HepG2 (cell line): Measurements from ENCODE around the gene EZH2. TPM values are rescaled to one million over a fixed set of nuclear protein-coding genes. Genes with fewer than 3 reads are reported as not detected.

Experiments
- ATAC-seq: fragments of 200-7000 bp; cut with Tn5 transposase; 3 replicates; pipeline ENCODE4 v1.9.1; 2020; ENCODE audit warnings: mild to moderate bottlenecking, moderate library complexity
- BruUV-seq: library from RNA; stranded (reverse); fragments of 400-500 nt; replicated peaks from 2 replicates; lab custom pipeline; 2021; lab: Mats Ljungman, UMichigan
- CTCF ChIA-PET: fragments of 300-600 bp; formaldehyde crosslinking; extraction: SDS; loops from one replicate; lab custom pipeline; 2021; ENCODE audit warnings: low total read pairs, inconsistent platforms, low intra/inter-chr PET ratio; lab: Yijun Ruan, JAX
- POLR2A ChIA-PET: fragments of 350-600 bp; sonication (Branson Sonifier 250); formaldehyde crosslinking; loops from one replicate; lab custom pipeline; 2020; ENCODE audit warnings: antibody characterized with exemption, inconsistent platforms; lab: Yijun Ruan, JAX
- DNase-seq: peaks from one replicate; pipeline ENCODE4 v3.0.0-alpha.2; 2015; ENCODE audit warnings: low spot score
- FAIRE-seq: peaks from 3 replicates; lab custom pipeline; 2011; peaks lifted over from hg19 to GRCh38; lab: Jason Lieb, UNC
- H2AFZ ChIP-seq: one replicate; pipeline ENCODE4 v1.6.1; 2011; ENCODE audit warnings: low read length, inconsistent platforms
- H3K27ac ChIP-seq: fragments of 300-600 bp; 3 replicates; pipeline ENCODE4 v1.8.0; 2011; ENCODE audit warnings: mixed run types, mild to moderate bottlenecking, mixed read lengths, low read length, inconsistent platforms; ENCODE audit not compliant: insufficient read depth; ENCODE audit errors: extremely low read length
- H3K27me3 ChIP-seq, 2 experiments: fragments of 200-600 bp in 1 of 2; 2 replicates in 1 of 2; 3 replicates in 1 of 2; pipeline versions ENCODE4 v1.6.0 to v1.8.0; 2011; ENCODE audit warnings: low read length in 2 of 2, mild to moderate bottlenecking in 2 of 2, moderate library complexity in 2 of 2, inconsistent platforms in 1 of 2; ENCODE audit not compliant: insufficient read depth in 2 of 2, control insufficient read depth in 1 of 2
- H3K36me3 ChIP-seq, 2 experiments: fragments of 200-600 bp in 1 of 2; replicated peaks in 1 of 2; 2 replicates in 1 of 2; 3 replicates in 1 of 2; pipeline versions ENCODE4 v1.5.1 to v1.8.0; 2011; ENCODE audit warnings: low read length in 2 of 2, inconsistent platforms in 1 of 2; ENCODE audit not compliant: insufficient read depth in 2 of 2, control insufficient read depth in 1 of 2
- H3K4me1 ChIP-seq: 2 replicates; pipeline ENCODE4 v1.5.1; 2012; ENCODE audit warnings: low read length, inconsistent platforms; ENCODE audit not compliant: insufficient read depth
- H3K4me2 ChIP-seq: 2 replicates; pipeline ENCODE4 v1.6.0; 2011; ENCODE audit warnings: low read depth, low read length, inconsistent platforms
- H3K4me3 ChIP-seq, 3 experiments: fragments of 200-600 bp in 1 of 3; sonication (generic), shearing (Covaris generic) in 1 of 3; replicated peaks in 1 of 3; 2 replicates each; pipeline ENCODE4 v1.5.1; 2011 to 2016; ENCODE audit warnings: low read length in 3 of 3, inconsistent platforms in 2 of 3, low read depth in 2 of 3, mild to moderate bottlenecking in 2 of 3, control low read depth in 1 of 3, mixed read lengths in 1 of 3; ENCODE audit not compliant: insufficient read depth in 1 of 3
- H3K79me2 ChIP-seq: one replicate; pipeline ENCODE4 v1.6.1; 2011; ENCODE audit warnings: low read length, inconsistent platforms; ENCODE audit not compliant: insufficient read depth
- H3K9ac ChIP-seq: 2 replicates; pipeline ENCODE4 v1.6.0; 2011; ENCODE audit warnings: mild to moderate bottlenecking, low read depth, low read length, inconsistent platforms; ENCODE audit not compliant: insufficient read depth
- H3K9me3 ChIP-seq: 2 replicates; pipeline ENCODE4 v1.5.1; 2012; ENCODE audit warnings: mild to moderate bottlenecking, low read length
- H4K20me1 ChIP-seq: 2 replicates; pipeline ENCODE4 v1.6.0; 2011; ENCODE audit warnings: inconsistent platforms, mild to moderate bottlenecking, low read length, moderate library complexity; ENCODE audit not compliant: insufficient read depth
- ELK4 ChIP-seq: sonication (generic); formaldehyde crosslinking; IDR thresholded peaks from 2 replicates; pipeline ENCODE4 v1.9.0; 2021; ENCODE audit warnings: missing genetic modification reagents, borderline replicate concordance
- FOXC1 ChIP-seq: sonication (generic); formaldehyde crosslinking; IDR thresholded peaks from 2 replicates; pipeline ENCODE4 v1.8.0; 2022; ENCODE audit warnings: mild to moderate bottlenecking, missing genetic modification reagents, borderline replicate concordance
- GABPB1 ChIP-seq: IDR thresholded peaks from 2 replicates; pipeline ENCODE4 v1.6.1; 2016; ENCODE audit warnings: mild to moderate bottlenecking, missing genetic modification reagents, moderate library complexity, missing compliant biosample characterization
- HNF4G ChIP-seq, 2 experiments: sonication (generic) in 1 of 2; formaldehyde crosslinking in 1 of 2; IDR thresholded peaks; 2 replicates each; pipeline versions ENCODE4 v1.4.0 to v1.6.1; 2011 to 2020; ENCODE audit warnings: borderline replicate concordance in 2 of 2, low read depth in 2 of 2, mild to moderate bottlenecking in 2 of 2, low read length in 1 of 2, missing genetic modification reagents in 1 of 2, moderate library complexity in 1 of 2
- KLF11 ChIP-seq: IDR thresholded peaks from 2 replicates; pipeline ENCODE4 v1.6.1; 2016; ENCODE audit warnings: missing compliant biosample characterization
- LRRFIP1 ChIP-seq: sonication (generic); formaldehyde crosslinking; conservative IDR thresholded peaks from 2 replicates; pipeline ENCODE4 v1.4.0; 2020; ENCODE audit warnings: missing genetic modification reagents
- MXD1 ChIP-seq: sonication (generic); formaldehyde crosslinking; IDR thresholded peaks from 2 replicates; pipeline ENCODE4 v1.4.0; 2020; ENCODE audit warnings: mild to moderate bottlenecking, missing genetic modification reagents
- NCOR1 ChIP-seq: fragments of 200-600 bp; sonication (generic); IDR thresholded peaks from 2 replicates; pipeline ENCODE4 v1.7.0; 2017; ENCODE audit warnings: antibody characterized with exemption, low read length, borderline replicate concordance
- PATZ1 ChIP-seq: sonication (generic); formaldehyde crosslinking; IDR thresholded peaks from 2 replicates; pipeline ENCODE4 v1.4.0; 2020; ENCODE audit warnings: missing genetic modification reagents
- POGZ ChIP-seq: sonication (generic); formaldehyde crosslinking; IDR thresholded peaks from 2 replicates; pipeline ENCODE4 v1.4.0; 2020; ENCODE audit warnings: mild to moderate bottlenecking, missing genetic modification reagents
- SOX13 ChIP-seq, 3 experiments: fragments of 450-650 bp in 1 of 3; sonication (generic) in 1 of 3; formaldehyde crosslinking in 1 of 3; IDR thresholded peaks in 2 of 3; conservative IDR thresholded peaks in 1 of 3; 2 replicates each; pipeline versions ENCODE4 v1.5.0 to v1.6.1; 2016 to 2020; ENCODE audit warnings: antibody characterized with exemption in 1 of 3, mild to moderate bottlenecking in 1 of 3, missing compliant biosample characterization in 1 of 3, missing genetic modification reagents in 1 of 3, moderate library complexity in 1 of 3
- THAP11 ChIP-seq: IDR thresholded peaks from 2 replicates; pipeline ENCODE4 v1.6.1; 2016; ENCODE audit warnings: missing biosample characterization, missing genetic modification reagents
- U2AF2 ChIP-seq: fragments of 200-400 bp; formaldehyde crosslinking; IDR thresholded peaks from 2 replicates; pipeline ENCODE4 v1.6.1; 2017; ENCODE audit warnings: low read depth, mild to moderate bottlenecking, low read length
- ZFAT ChIP-seq: sonication (generic); formaldehyde crosslinking; conservative IDR thresholded peaks from 2 replicates; pipeline ENCODE4 v1.8.1; 2023; ENCODE audit warnings: missing genetic modification reagents, inconsistent platforms
- ZNF160 ChIP-seq: sonication (generic); formaldehyde crosslinking; IDR thresholded peaks from 2 replicates; pipeline ENCODE4 v1.8.0; 2022; ENCODE audit warnings: mild to moderate bottlenecking, inconsistent platforms, missing genetic modification reagents
- ZNF33B ChIP-seq: sonication (generic); formaldehyde crosslinking; IDR thresholded peaks from 2 replicates; pipeline ENCODE4 v1.5.1; 2020; ENCODE audit warnings: mild to moderate bottlenecking, missing genetic modification reagents
- ZNF496 ChIP-seq: sonication (generic); formaldehyde crosslinking; IDR thresholded peaks from 2 replicates; pipeline ENCODE4 v1.8.1; 2023; ENCODE audit warnings: mild to moderate bottlenecking, moderate library complexity, missing genetic modification reagents; ENCODE audit not compliant: insufficient replicate concordance
- ZNF703 ChIP-seq: sonication (generic); formaldehyde crosslinking; IDR thresholded peaks from 2 replicates; pipeline ENCODE4 v1.5.1; 2020; ENCODE audit warnings: missing genetic modification reagents, mild to moderate bottlenecking, moderate library complexity, borderline replicate concordance
- ZNF777 ChIP-seq: sonication (generic); formaldehyde crosslinking; IDR thresholded peaks from 2 replicates; pipeline ENCODE4 v1.4.0; 2020; ENCODE audit warnings: missing genetic modification reagents
- WGBS: methylation state at CpG from one replicate; pipeline ENCODE4 v1.1.6; 2017; ENCODE audit warnings: low lambda C conversion rate; 5-methylcytosine and 5-hydroxymethylcytosine counted together
- in situ Hi-C: cut with HindIII; loops from 2 replicates; pipeline ENCODE4 v1.10.0; 2017; ENCODE audit warnings: low pct_unique_long_range_greater_than_20kb; ENCODE audit not compliant: extremely low pct_ligation_motif_present
- intact Hi-C: fragments of 100-400 bp; cut with micrococcal nuclease; formaldehyde crosslinking; loops from one replicate; pipeline ENCODE4 v1.10.0; 2022; ENCODE audit not compliant: unreplicated experiment
- polyA plus RNA-seq, 8 experiments: library from polyadenylated mRNA; depleted of rRNA in 3 of 8; stranded (reverse) in 7 of 8; unstranded in 1 of 8; fragments of >200 nt; fragmentation: Illumina TruSeq in 4 of 8; extraction: Trizol in 4 of 8; gene quantifications; 2 replicates each; pipeline versions ENCODE4 v1.2.1 to v1.2.3, GENCODE V29; 2011 to 2016; ENCODE audit warnings: low read depth in 4 of 8, missing spikeins in 1 of 8, mixed read lengths in 1 of 8; ENCODE audit not compliant: insufficient read depth in 1 of 8
- total RNA-seq, 5 experiments: library from RNA; depleted of rRNA; stranded (reverse); fragments of >200 nt; fragmentation: Illumina TruSeq; extraction: Trizol; gene quantifications; 2 replicates each; pipeline ENCODE4 v1.2.3, GENCODE V29; 2016; ENCODE audit warnings: low read depth in 1 of 5

The EZH2 gene
- total and polyA plus RNA-seq, 2 of the 13 experiments (the other 11 are each of a cell fraction or from before 2014, with no cell fraction given): 26.0 to 34.3 TPM

GRCh38 chr7:148854983-148855382 is 29.1 kb downstream of the EZH2 start:
- H3K36me3 ChIP-seq: no peaks in the 10 kb centered on the region
- intact Hi-C loops (no loop called here), in situ Hi-C loops (no loop called here)
- peaks cover 17% of the 10 kb centered on the region for H4K20me1 ChIP-seq
- H3K9ac ChIP-seq: no peak overlapping the region
- H3K4me1 ChIP-seq: peaks cover 10% of the 10 kb centered on the region
- no peak overlapping the region for H3K27ac ChIP-seq
- ChIA-PET CTCF (no interaction called here), POLR2A (no interaction called here)
- H3K4me2 ChIP-seq: no peak overlapping the region
- no peaks in the 10 kb centered on the region for H3K27me3 ChIP-seq
- H3K9me3 ChIP-seq: no peaks in the 10 kb centered on the region
- WGBS: 93% methylated on average over 1 of the region's 1 CpG
- BruUV-seq: no TSS peak
- H2AFZ ChIP-seq: no peak overlapping the region
- no peak for FAIRE-seq
- H3K79me2 ChIP-seq: peaks cover 86% of the 10 kb centered on the region
- ATAC-seq: no peak
- no peak overlapping the region for H3K4me3 ChIP-seq
- no peak for DNase-seq
- TF ChIP-seq NCOR1 (no peak), PATZ1 (CRISPR knock-in tag) (no peak), LRRFIP1 (CRISPR knock-in tag) (no peak), U2AF2 (no peak), THAP11 (no peak), ZNF496 (CRISPR knock-in tag) (no peak), FOXC1 (CRISPR knock-in tag) (no peak), GABPB1 (CRISPR knock-in tag) (no peak), ZNF160 (CRISPR knock-in tag) (no peak), KLF11 (CRISPR knock-in tag) (no peak), ZFAT (CRISPR knock-in tag) (no peak), POGZ (CRISPR knock-in tag) (no peak), ZNF33B (CRISPR knock-in tag) (no peak), HNF4G (IDR thresholded peaks at IDR 0.05; ENCODE audit: borderline replicate concordance, low read depth, low read length) (no peak), HNF4G (CRISPR knock-in tag; IDR thresholded peaks at IDR 0.05; ENCODE audit: borderline replicate concordance, low read depth) (no peak), ZNF777 (no peak), MXD1 (CRISPR knock-in tag) (no peak), ELK4 (CRISPR knock-in tag) (no peak), ZNF703 (CRISPR knock-in tag) (no peak), SOX13 (IDR thresholded peaks at IDR 0.05) (no peak), SOX13 (CRISPR knock-in tag; conservative IDR thresholded peaks at IDR 0.05 in 1 of 2, IDR thresholded peaks at IDR 0.05 in 1 of 2) (no peak)
